ENCODE data around the gene ZNF487. TPM values are rescaled to one million over a fixed set of nuclear protein-coding genes. Genes with fewer than 3 reads are reported as not detected.
A peak's percentile ranks its signal among the peaks of the same experiment; 100 is the strongest.

The ZNF487 gene
- total and polyA plus RNA-seq, 2 of the 13 experiments (the other 11 are each of a cell fraction or from before 2014, with no cell fraction given) = 7.4 to 8.8 TPM

DNA sequence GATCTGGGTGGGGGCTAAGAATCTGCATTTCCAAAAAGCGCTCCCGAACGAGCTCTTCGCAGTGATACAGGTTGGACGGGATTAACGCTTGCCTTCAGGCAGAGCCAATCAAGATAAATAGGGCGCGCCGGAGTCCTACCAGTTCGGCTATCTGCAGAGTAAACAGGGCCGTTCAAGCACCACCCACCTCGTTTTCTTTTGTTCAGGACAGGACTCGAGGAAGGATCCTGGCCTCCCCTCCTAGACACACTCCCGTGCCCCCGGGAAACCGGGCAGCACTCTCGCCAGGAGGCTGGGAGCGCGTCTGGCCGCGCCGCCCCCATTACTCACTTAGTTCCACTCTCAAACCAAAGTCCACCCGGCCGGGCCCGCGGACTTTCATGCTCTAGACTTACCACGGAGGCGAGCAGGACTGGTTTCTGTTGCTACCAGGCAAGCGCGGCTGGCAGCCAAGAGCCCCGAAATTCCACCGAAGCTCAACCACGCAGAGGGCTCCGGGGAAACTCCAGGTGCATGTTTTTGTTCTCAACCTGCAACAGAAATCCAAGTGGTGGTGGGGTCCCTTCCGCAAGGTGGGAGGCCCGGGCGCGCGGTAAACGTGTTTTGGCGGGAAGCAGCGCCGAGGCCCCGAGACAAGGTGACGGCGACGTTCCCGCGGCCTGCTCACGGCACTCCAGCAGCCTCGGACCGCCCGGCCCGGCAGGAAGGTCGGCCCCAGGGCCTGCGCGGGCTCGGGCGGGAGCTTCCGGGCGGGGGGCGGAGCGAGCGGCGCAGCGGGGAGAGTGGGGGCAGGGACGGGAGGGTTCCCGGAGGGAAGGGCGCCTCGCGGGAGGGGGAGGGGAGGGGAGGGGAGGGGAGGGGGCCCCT, 40.6 kb upstream of the ZNF487 start (continued):
- TF ChIP-seq, protein P1, sequence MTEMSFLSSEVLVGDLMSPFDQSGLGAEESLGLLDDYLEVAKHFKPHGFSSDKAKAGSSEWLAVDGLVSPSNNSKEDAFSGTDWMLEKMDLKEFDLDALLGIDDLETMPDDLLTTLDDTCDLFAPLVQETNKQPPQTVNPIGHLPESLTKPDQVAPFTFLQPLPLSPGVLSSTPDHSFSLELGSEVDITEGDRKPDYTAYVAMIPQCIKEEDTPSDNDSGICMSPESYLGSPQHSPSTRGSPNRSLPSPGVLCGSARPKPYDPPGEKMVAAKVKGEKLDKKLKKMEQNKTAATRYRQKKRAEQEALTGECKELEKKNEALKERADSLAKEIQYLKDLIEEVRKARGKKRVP (CRISPR knock-in tag; IDR thresholded peaks at IDR 0.05) = peak in 1 of 2 experiments; percentile 6; a peak in 2 of 4 replicates
- TF ChIP-seq ZSCAN31 (CRISPR knock-in tag; IDR thresholded peaks at IDR 0.05; ENCODE audit: low read depth) = no peak
- TF ChIP-seq ZNF598 (CRISPR knock-in tag; IDR thresholded peaks at IDR 0.05; ENCODE audit: borderline replicate concordance) = no peak; the same call in 1 of the 2 replicates
- TF ChIP-seq, protein P2, sequence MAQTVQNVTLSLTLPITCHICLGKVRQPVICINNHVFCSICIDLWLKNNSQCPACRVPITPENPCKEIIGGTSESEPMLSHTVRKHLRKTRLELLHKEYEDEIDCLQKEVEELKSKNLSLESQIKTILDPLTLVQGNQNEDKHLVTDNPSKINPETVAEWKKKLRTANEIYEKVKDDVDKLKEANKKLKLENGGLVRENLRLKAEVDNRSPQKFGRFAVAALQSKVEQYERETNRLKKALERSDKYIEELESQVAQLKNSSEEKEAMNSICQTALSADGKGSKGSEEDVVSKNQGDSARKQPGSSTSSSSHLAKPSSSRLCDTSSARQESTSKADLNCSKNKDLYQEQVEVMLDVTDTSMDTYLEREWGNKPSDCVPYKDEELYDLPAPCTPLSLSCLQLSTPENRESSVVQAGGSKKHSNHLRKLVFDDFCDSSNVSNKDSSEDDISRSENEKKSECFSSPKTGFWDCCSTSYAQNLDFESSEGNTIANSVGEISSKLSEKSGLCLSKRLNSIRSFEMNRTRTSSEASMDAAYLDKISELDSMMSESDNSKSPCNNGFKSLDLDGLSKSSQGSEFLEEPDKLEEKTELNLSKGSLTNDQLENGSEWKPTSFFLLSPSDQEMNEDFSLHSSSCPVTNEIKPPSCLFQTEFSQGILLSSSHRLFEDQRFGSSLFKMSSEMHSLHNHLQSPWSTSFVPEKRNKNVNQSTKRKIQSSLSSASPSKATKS (CRISPR knock-in tag; IDR thresholded peaks at IDR 0.05) = peak; percentile 18; the same call in 1 of the 2 replicates
- peak; percentile 44; the same call in 1 of the 2 replicates for TF ChIP-seq ZBTB1 (CRISPR knock-in tag; IDR thresholded peaks at IDR 0.05; ENCODE audit: borderline replicate concordance)
- TF ChIP-seq ZBTB7A (CRISPR knock-in tag; IDR thresholded peaks at IDR 0.05) = no peak
- TF ChIP-seq GPBP1L1 (CRISPR knock-in tag; IDR thresholded peaks at IDR 0.05) = no peak
- no peak; the same call in 1 of the 2 replicates for TF ChIP-seq ZBTB20 (CRISPR knock-in tag; IDR thresholded peaks at IDR 0.05; ENCODE audit: borderline replicate concordance, low read depth)
- TF ChIP-seq ZNF180 (CRISPR knock-in tag; IDR thresholded peaks at IDR 0.05; ENCODE audit: borderline replicate concordance, low read depth) = no peak
- TF ChIP-seq, protein P3, sequence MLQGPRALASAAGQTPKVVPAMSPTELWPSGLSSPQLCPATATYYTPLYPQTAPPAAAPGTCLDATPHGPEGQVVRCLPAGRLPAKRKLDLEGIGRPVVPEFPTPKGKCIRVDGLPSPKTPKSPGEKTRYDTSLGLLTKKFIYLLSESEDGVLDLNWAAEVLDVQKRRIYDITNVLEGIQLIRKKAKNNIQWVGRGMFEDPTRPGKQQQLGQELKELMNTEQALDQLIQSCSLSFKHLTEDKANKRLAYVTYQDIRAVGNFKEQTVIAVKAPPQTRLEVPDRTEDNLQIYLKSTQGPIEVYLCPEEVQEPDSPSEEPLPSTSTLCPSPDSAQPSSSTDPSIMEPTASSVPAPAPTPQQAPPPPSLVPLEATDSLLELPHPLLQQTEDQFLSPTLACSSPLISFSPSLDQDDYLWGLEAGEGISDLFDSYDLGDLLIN (CRISPR knock-in tag; IDR thresholded peaks at IDR 0.05; ENCODE audit: borderline replicate concordance) = peak; percentile 45; the same call in 1 of the 2 replicates
- TF ChIP-seq NR3C1 (CRISPR knock-in tag; IDR thresholded peaks at IDR 0.05) = no peak
- TF ChIP-seq, protein P4, sequence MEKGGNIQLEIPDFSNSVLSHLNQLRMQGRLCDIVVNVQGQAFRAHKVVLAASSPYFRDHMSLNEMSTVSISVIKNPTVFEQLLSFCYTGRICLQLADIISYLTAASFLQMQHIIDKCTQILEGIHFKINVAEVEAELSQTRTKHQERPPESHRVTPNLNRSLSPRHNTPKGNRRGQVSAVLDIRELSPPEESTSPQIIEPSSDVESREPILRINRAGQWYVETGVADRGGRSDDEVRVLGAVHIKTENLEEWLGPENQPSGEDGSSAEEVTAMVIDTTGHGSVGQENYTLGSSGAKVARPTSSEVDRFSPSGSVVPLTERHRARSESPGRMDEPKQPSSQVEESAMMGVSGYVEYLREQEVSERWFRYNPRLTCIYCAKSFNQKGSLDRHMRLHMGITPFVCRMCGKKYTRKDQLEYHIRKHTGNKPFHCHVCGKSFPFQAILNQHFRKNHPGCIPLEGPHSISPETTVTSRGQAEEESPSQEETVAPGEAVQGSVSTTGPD (CRISPR knock-in tag; IDR thresholded peaks at IDR 0.05) = no peak
- TF ChIP-seq NFYB (CRISPR knock-in tag; IDR thresholded peaks at IDR 0.05) = no peak
- no peak for TF ChIP-seq ARHGAP35 (CRISPR knock-in tag; IDR thresholded peaks at IDR 0.05; ENCODE audit: borderline replicate concordance)
- TF ChIP-seq, protein P5, sequence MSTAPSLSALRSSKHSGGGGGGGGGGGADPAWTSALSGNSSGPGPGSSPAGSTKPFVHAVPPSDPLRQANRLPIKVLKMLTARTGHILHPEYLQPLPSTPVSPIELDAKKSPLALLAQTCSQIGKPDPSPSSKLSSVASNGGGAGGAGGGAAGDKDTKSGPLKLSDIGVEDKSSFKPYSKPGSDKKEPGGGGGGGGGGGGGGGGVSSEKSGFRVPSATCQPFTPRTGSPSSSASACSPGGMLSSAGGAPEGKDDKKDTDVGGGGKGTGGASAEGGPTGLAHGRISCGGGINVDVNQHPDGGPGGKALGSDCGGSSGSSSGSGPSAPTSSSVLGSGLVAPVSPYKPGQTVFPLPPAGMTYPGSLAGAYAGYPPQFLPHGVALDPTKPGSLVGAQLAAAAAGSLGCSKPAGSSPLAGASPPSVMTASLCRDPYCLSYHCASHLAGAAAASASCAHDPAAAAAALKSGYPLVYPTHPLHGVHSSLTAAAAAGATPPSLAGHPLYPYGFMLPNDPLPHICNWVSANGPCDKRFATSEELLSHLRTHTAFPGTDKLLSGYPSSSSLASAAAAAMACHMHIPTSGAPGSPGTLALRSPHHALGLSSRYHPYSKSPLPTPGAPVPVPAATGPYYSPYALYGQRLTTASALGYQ (CRISPR knock-in tag; IDR thresholded peaks at IDR 0.05) = no peak
- no peak; the same call in 1 of the 2 replicates for TF ChIP-seq ZNF746 (CRISPR knock-in tag; IDR thresholded peaks at IDR 0.05)
- peak; percentile 76; the same call in 1 of the 2 replicates for TF ChIP-seq ZNF234 (CRISPR knock-in tag; conservative IDR thresholded peaks at IDR 0.05)

Data from HepG2 (cell line).